WTC11 (cell line): Measurements from ENCODE around the gene FBP1. TPM values are rescaled to one million over a fixed set of nuclear protein-coding genes. Genes with fewer than 3 reads are reported as not detected.

Source experiments
- ATAC-seq: fragments of 200-7000 bp; cut with Tn5 transposase; 2 replicates; pipeline ENCODE4 v1.10.0; 2021; ENCODE audit warnings: mild to moderate bottlenecking, moderate library complexity
- CTCF ChIA-PET: fragments of 300-600 bp; sonication (Branson Sonifier 250); formaldehyde crosslinking; loops from one replicate; lab custom pipeline; 2021; ENCODE audit warnings: antibody characterized with exemption; lab: Charles Lee
- POLR2A ChIA-PET: fragments of 350-600 bp; sonication (Branson Sonifier 250); formaldehyde crosslinking; loops from one replicate; lab custom pipeline; 2021; ENCODE audit warnings: antibody characterized with exemption; lab: Charles Lee
- DNase-seq: peaks from one replicate; pipeline ENCODE4 v3.0.0; 2021; ENCODE audit warnings: low spot score
- H3K27ac Mint-ChIP-seq: 2 replicates; pipeline ENCODE4 v1.8.0; 2021; ENCODE audit warnings: mixed read lengths
- H3K27me3 Mint-ChIP-seq: 2 replicates; pipeline ENCODE4 v1.8.0; 2021; ENCODE audit warnings: low read depth, mild to moderate bottlenecking, moderate library complexity, mixed read lengths
- H3K36me3 Mint-ChIP-seq: 2 replicates; pipeline ENCODE4 v1.8.0; 2021; ENCODE audit warnings: mixed read lengths
- H3K4me1 Mint-ChIP-seq: 2 replicates; pipeline ENCODE4 v1.8.0; 2022; ENCODE audit warnings: mixed read lengths
- H3K4me3 Mint-ChIP-seq: 2 replicates; pipeline ENCODE4 v1.8.0; 2021; ENCODE audit warnings: mild to moderate bottlenecking, moderate library complexity, mixed read lengths
- H3K9me3 Mint-ChIP-seq: 2 replicates; pipeline ENCODE4 v1.8.0; 2021; ENCODE audit warnings: mixed read lengths
- ATF2 ChIP-seq: sonication (generic); formaldehyde crosslinking; IDR thresholded peaks from 2 replicates; pipeline ENCODE4 v1.8.1; 2022; ENCODE audit warnings: low read depth, missing genetic modification reagents, borderline replicate concordance
- ATF6 ChIP-seq: sonication (generic); formaldehyde crosslinking; IDR thresholded peaks from 2 replicates; pipeline ENCODE4 v1.8.1; 2023; ENCODE audit warnings: mild to moderate bottlenecking, missing genetic modification reagents
- CREM ChIP-seq: sonication (generic); formaldehyde crosslinking; IDR thresholded peaks from 2 replicates; pipeline ENCODE4 v1.8.1; 2022; ENCODE audit warnings: mild to moderate bottlenecking, missing genetic modification reagents, moderate library complexity
- E2F1 ChIP-seq: sonication (generic); formaldehyde crosslinking; IDR thresholded peaks from 2 replicates; pipeline ENCODE4 v1.8.0; 2022; ENCODE audit warnings: mild to moderate bottlenecking, missing genetic modification reagents
- E2F5 ChIP-seq: sonication (generic); formaldehyde crosslinking; IDR thresholded peaks from 2 replicates; pipeline ENCODE4 v1.8.1; 2022; ENCODE audit warnings: mild to moderate bottlenecking, moderate library complexity, missing genetic modification reagents
- ELF4 ChIP-seq: sonication (generic); formaldehyde crosslinking; IDR thresholded peaks from 2 replicates; pipeline ENCODE4 v1.8.1; 2022; ENCODE audit warnings: low read depth, mild to moderate bottlenecking, moderate library complexity, missing genetic modification reagents
- ETV6 ChIP-seq: sonication (generic); formaldehyde crosslinking; IDR thresholded peaks from 2 replicates; pipeline ENCODE4 v1.8.1; 2022; ENCODE audit warnings: mild to moderate bottlenecking, missing genetic modification reagents
- GRHL2 ChIP-seq: fragments of 250-450 bp; sonication (Bioruptor Pico); IDR thresholded peaks from 2 replicates; pipeline ENCODE4 v1.8.0; 2022; ENCODE audit warnings: mild to moderate bottlenecking, moderate library complexity; ENCODE audit not compliant: insufficient replicate concordance, severe bottlenecking
- MXD4 ChIP-seq: fragments of 250-450 bp; sonication (Bioruptor Pico); IDR thresholded peaks from 2 replicates; pipeline ENCODE4 v1.8.0; 2021; ENCODE audit warnings: mild to moderate bottlenecking, moderate library complexity, borderline replicate concordance
- NFATC4 ChIP-seq: fragments of 250-450 bp; sonication (Bioruptor Pico); IDR thresholded peaks from 2 replicates; pipeline ENCODE4 v1.9.0; 2021; ENCODE audit warnings: mild to moderate bottlenecking
- NFE2L1 ChIP-seq: sonication (generic); formaldehyde crosslinking; IDR thresholded peaks from 2 replicates; pipeline ENCODE4 v1.8.1; 2023; ENCODE audit warnings: missing genetic modification reagents
- NFYB ChIP-seq: sonication (generic); formaldehyde crosslinking; conservative IDR thresholded peaks from 2 replicates; pipeline ENCODE4 v1.8.0; 2022; ENCODE audit warnings: low read depth, missing genetic modification reagents
- NR2C2 ChIP-seq: sonication (generic); formaldehyde crosslinking; IDR thresholded peaks from 2 replicates; pipeline ENCODE4 v1.8.0; 2022; ENCODE audit warnings: mild to moderate bottlenecking, missing genetic modification reagents
- SMAD4 ChIP-seq: sonication (generic); formaldehyde crosslinking; IDR thresholded peaks from 2 replicates; pipeline ENCODE4 v1.8.0; 2022; ENCODE audit warnings: mild to moderate bottlenecking, missing genetic modification reagents
- STAT6 ChIP-seq: sonication (generic); formaldehyde crosslinking; conservative IDR thresholded peaks from 2 replicates; pipeline ENCODE4 v1.8.1; 2023; ENCODE audit warnings: mild to moderate bottlenecking, low read depth, missing genetic modification reagents, moderate library complexity
- USF2 ChIP-seq: sonication (generic); formaldehyde crosslinking; IDR thresholded peaks from 2 replicates; pipeline ENCODE4 v1.8.1; 2023; ENCODE audit warnings: mild to moderate bottlenecking, missing genetic modification reagents, moderate library complexity
- ZBTB21 ChIP-seq: sonication (generic); formaldehyde crosslinking; IDR thresholded peaks from 2 replicates; pipeline ENCODE4 v1.8.1; 2023; ENCODE audit warnings: mild to moderate bottlenecking, missing genetic modification reagents, borderline replicate concordance
- ZNF416 ChIP-seq: fragments of 250-450 bp; sonication (Bioruptor Pico); IDR thresholded peaks from 2 replicates; pipeline ENCODE4 v1.9.0; 2021; ENCODE audit warnings: mild to moderate bottlenecking, inconsistent platforms
- ZNF423 ChIP-seq: fragments of 250-450 bp; sonication (Bioruptor Pico); IDR thresholded peaks from 2 replicates; pipeline ENCODE4 v2.1.2; 2022; ENCODE audit warnings: mild to moderate bottlenecking, moderate library complexity
- total RNA-seq: library from RNA; stranded (reverse); gene quantifications from 3 replicates; pipeline ENCODE4 v1.2.3, GENCODE V29; 2021

Gene FBP1
- total RNA-seq, 1 experiment from 2014 or later, result 6.4 TPM

GRCh38 chr9:94581728-94582127, 57.6 kb downstream of the FBP1 start:
- Mint-ChIP-seq H3K36me3 (no peaks in the 10 kb centered on the region), H3K4me1 (peaks cover 4% of the 10 kb centered on the region; the same call in 1 of the 2 replicates), H3K27ac (no peak overlapping the region), H3K9me3 (peaks cover 5% of the 10 kb centered on the region), H3K4me3 (no peak overlapping the region), H3K27me3 (no peaks in the 10 kb centered on the region)
- ATAC-seq (no peak), DNase-seq (no peak)
- ChIA-PET POLR2A (no interaction called here), CTCF (no interaction called here)
- no peak for TF ChIP-seq E2F5 (CRISPR knock-in tag)
- no peak for TF ChIP-seq MXD4 (CRISPR knock-in tag)
- TF ChIP-seq NFYB (CRISPR knock-in tag), result no peak
- TF ChIP-seq ATF2 (CRISPR knock-in tag), result no peak
- no peak for TF ChIP-seq GRHL2 (CRISPR knock-in tag)
- no peak for TF ChIP-seq ZBTB21 (CRISPR knock-in tag)
- no peak for TF ChIP-seq ELF4
- no peak for TF ChIP-seq NFATC4 (CRISPR knock-in tag)
- no peak for TF ChIP-seq ZNF416 (CRISPR knock-in tag)
- no peak for TF ChIP-seq NR2C2 (CRISPR knock-in tag)
- no peak for TF ChIP-seq STAT6
- no peak for TF ChIP-seq USF2 (CRISPR knock-in tag)
- TF ChIP-seq E2F1, result no peak
- no peak for TF ChIP-seq ZNF423
- no peak for TF ChIP-seq NFE2L1 (CRISPR knock-in tag)
- TF ChIP-seq CREM (CRISPR knock-in tag), result no peak
- TF ChIP-seq ATF6, result no peak
- TF ChIP-seq ETV6 (CRISPR knock-in tag), result no peak
- no peak for TF ChIP-seq SMAD4
